Peyer's patch (tissue), 4 donors: ENCODE results near the gene IGDCC3. TPM values are rescaled to one million over a fixed set of nuclear protein-coding genes. Genes with fewer than 3 reads are reported as not detected.

ENCODE experiments used
- DNase-seq, 3 donors: peaks; one replicate each; pipeline ENCODE4 v3.0.0-alpha.2; 2017 to 2019
- H3K27ac ChIP-seq, 4 donors: fragments of 200-600 bp; sonication (generic); one replicate each; pipeline ENCODE4 v1.5.1; 2016 to 2019
- H3K27me3 ChIP-seq, 2 donors: fragments of 200-600 bp; sonication (generic); one replicate each; pipeline ENCODE4 v1.5.1; 2019
- H3K36me3 ChIP-seq, 3 donors: fragments of 200-600 bp; sonication (generic); one replicate each; pipeline ENCODE4 v1.5.1; 2016 to 2019
- H3K4me1 ChIP-seq, 4 donors: fragments of 200-600 bp; sonication (generic); one replicate each; pipeline ENCODE4 v1.5.1; 2016 to 2019
- H3K4me3 ChIP-seq, 4 donors: fragments of 200-600 bp; sonication (generic); 1 replicate in 3 of 4; 2 replicates in 1 of 4; pipeline ENCODE4 v1.5.1; 2016 to 2019; ENCODE audit warnings: mild to moderate bottlenecking in 1 of 4
- H3K9me3 ChIP-seq, 4 donors: fragments of 200-600 bp; sonication (generic); one replicate each; pipeline ENCODE4 v1.5.1; 2016 to 2019; ENCODE audit warnings: mild to moderate bottlenecking in 1 of 4
- POLR2A ChIP-seq, 2 donors: fragments of 450-650 bp; IDR thresholded peaks; one replicate each; pipeline ENCODE4 v1.5.1; 2017; ENCODE audit warnings: antibody characterized with exemption in 2 of 2, mild to moderate bottlenecking in 2 of 2, moderate library complexity in 2 of 2
- total RNA-seq, 4 donors: library from RNA; depleted of rRNA; stranded (reverse); fragments of >200 nt; gene quantifications; one replicate each; pipeline ENCODE4 v1.1.0, GENCODE V29; 2016
- TF ChIP-seq, protein P1 (sequence below), 6 experiments: fragments of 450-650 bp in 4 of 6; fragments of 200-600 bp in 2 of 6; sonication (generic) in 1 of 6; IDR thresholded peaks; one replicate each; pipeline ENCODE4 v1.5.1; 2017 to 2019; ENCODE audit warnings: antibody characterized with exemption in 6 of 6, mild to moderate bottlenecking in 3 of 6, moderate library complexity in 1 of 6

Gene IGDCC3
- total RNA-seq, 4 donors from 2014 or later = not detected

DNA sequence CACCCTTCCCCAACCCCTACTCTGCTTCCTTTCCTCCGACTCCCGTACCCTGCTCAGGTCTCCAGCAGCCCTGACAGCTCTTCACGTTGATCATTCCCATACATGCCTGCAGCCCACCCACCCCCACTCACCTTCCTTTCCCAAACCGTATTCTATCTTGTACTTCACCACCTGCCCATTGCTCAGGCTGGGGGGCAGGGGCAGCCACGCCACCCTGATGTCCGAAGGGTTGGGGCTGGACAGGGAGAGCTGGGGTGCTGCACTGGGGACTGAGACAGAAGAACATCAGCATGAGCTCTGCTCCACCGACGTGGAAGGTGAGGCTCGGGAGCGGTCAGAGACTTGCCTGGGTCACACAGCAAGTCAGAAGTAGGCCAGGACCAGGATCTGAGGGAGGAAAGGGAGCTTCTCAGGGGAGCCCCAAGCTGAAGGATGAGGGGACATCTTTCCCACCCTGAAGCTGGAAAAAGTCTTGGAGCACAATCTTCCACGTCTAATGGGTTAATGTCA, 16.5 kb upstream of the IGDCC3 start:
- H3K9me3 ChIP-seq = no peaks in the 10 kb centered on the region
- TF ChIP-seq, protein P1, sequence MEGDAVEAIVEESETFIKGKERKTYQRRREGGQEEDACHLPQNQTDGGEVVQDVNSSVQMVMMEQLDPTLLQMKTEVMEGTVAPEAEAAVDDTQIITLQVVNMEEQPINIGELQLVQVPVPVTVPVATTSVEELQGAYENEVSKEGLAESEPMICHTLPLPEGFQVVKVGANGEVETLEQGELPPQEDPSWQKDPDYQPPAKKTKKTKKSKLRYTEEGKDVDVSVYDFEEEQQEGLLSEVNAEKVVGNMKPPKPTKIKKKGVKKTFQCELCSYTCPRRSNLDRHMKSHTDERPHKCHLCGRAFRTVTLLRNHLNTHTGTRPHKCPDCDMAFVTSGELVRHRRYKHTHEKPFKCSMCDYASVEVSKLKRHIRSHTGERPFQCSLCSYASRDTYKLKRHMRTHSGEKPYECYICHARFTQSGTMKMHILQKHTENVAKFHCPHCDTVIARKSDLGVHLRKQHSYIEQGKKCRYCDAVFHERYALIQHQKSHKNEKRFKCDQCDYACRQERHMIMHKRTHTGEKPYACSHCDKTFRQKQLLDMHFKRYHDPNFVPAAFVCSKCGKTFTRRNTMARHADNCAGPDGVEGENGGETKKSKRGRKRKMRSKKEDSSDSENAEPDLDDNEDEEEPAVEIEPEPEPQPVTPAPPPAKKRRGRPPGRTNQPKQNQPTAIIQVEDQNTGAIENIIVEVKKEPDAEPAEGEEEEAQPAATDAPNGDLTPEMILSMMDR (IDR thresholded peaks at IDR 0.05) = no peak
- TF ChIP-seq POLR2A (IDR thresholded peaks at IDR 0.05) = no peak
- no peaks in the 10 kb centered on the region for H3K36me3 ChIP-seq
- no peak for DNase-seq
- H3K27ac ChIP-seq = no peak overlapping the region
- peaks cover 0 to 6% of the 10 kb centered on the region in 2 donors for H3K27me3 ChIP-seq
- no peak overlapping the region for H3K4me3 ChIP-seq
- peaks cover 0 to 5% (median 0%) of the 10 kb centered on the region in 4 donors for H3K4me1 ChIP-seq

DNA sequence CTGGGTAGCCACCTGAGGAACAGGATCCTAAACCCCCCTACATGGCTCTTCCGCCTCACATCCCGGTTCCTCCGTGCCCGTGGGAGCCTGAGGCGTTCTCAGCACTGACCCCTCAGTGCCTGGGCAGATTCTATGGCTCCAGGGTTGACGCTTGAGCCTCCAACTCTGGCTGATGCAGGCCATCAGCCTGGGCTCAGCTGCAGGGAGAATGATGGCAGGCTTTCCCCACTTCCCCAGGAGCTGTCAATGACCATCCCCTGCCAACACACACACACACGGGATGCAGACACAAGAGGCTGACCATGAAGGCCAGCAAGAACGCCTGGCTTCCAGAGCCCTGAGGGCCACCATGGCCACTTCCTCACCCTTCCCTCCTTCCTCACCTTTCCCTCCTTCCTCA, 15.8 kb upstream of the IGDCC3 start:
- H3K4me3 ChIP-seq = no peak overlapping the region
- H3K27ac ChIP-seq = no peak overlapping the region
- DNase-seq = no peak
- H3K9me3 ChIP-seq = no peaks in the 10 kb centered on the region
- peaks cover 0 to 6% of the 10 kb centered on the region in 2 donors for H3K27me3 ChIP-seq
- TF ChIP-seq, protein P1 (IDR thresholded peaks at IDR 0.05) = no peak
- no peak for TF ChIP-seq POLR2A (IDR thresholded peaks at IDR 0.05)
- peaks cover 0 to 5% (median 0%) of the 10 kb centered on the region in 4 donors for H3K4me1 ChIP-seq
- no peaks in the 10 kb centered on the region for H3K36me3 ChIP-seq

DNA sequence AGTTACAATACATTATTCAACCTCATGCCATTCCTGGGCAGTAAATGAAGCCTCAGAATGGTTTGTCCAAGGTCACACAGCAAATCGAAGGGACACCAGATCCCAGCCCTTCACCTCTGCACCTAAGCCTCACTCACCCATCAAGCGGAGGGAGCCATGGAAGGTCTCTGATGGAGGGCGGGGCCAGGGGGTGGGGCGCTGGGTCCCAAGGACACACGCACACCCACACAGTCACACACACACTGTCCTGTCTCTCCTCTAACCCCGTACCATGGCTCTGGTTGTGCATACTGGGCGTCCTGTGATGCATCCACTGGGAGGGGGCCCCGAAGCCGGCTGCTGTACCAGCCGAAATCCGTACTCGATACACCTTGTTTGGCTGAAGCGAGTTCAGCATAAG, 15.3 kb upstream of the IGDCC3 start:
- peaks cover 0 to 6% of the 10 kb centered on the region in 2 donors for H3K27me3 ChIP-seq
- TF ChIP-seq POLR2A (IDR thresholded peaks at IDR 0.05) = no peak
- TF ChIP-seq, protein P1 (IDR thresholded peaks at IDR 0.05) = no peak

DNA sequence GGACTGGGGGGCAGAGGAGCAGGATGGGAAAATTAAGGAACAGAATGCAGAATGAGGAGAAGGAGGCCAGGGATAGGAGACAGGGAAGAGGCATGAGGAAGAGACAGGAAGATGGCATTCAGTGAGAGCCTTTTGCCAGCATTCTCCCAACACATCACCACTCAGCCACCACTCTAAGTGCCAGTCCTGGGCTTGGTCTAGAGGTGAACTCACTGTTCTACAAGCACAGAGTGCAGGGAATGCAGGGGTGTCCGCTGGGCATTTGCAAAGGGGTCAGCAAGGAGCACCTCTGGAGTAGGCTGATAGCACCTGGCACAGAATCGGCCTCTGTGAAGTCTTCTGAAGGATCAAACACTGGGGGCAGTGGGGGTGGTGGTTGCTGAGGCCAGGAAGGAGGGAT, 14.6 kb upstream of the IGDCC3 start:
- Histone ChIP-seq H3K27me3 (peaks cover 0 to 6% of the 10 kb centered on the region in 2 donors), H3K27ac (no peak overlapping the region), H3K4me3 (no peak overlapping the region), H3K36me3 (no peaks in the 10 kb centered on the region), H3K4me1 (peaks cover 0 to 5% (median 0%) of the 10 kb centered on the region in 4 donors), H3K9me3 (no peaks in the 10 kb centered on the region)
- TF ChIP-seq POLR2A (IDR thresholded peaks at IDR 0.05) = no peak
- TF ChIP-seq, protein P1 (IDR thresholded peaks at IDR 0.05) = no peak
- no peak for DNase-seq

More for the DNA sequence above, 15.3 kb upstream of the IGDCC3 start:
- Histone ChIP-seq H3K4me1 (peaks cover 0 to 5% (median 0%) of the 10 kb centered on the region in 4 donors), H3K36me3 (no peaks in the 10 kb centered on the region), H3K27ac (no peak overlapping the region), H3K9me3 (no peaks in the 10 kb centered on the region), H3K4me3 (no peak overlapping the region)
- DNase-seq = no peak

DNA sequence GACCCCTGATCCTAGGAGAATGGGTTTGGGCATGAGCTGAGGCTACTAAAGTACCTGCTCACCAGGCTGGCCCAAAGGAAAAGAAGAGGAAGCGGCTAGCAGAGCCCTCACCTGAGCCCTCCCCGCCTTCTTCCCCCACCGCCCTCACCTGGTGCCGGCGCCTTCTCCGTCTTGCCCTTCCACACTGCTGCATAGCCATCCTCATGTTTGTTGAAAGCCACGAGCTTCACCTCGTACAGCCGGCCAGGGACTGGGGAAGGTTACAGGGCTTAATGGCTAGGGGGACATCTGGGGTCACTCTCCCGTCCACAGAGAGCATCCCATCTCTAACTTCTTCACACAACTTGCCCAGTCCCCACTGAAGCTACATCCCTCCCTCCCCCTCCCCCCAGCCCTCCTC, 13.9 kb upstream of the IGDCC3 start:
- peaks cover 0 to 2% of the 10 kb centered on the region in 2 donors for H3K27me3 ChIP-seq
- H3K36me3 ChIP-seq = no peaks in the 10 kb centered on the region
- DNase-seq = no peak
- no peak overlapping the region for H3K27ac ChIP-seq
- no peak for TF ChIP-seq POLR2A (IDR thresholded peaks at IDR 0.05)
- TF ChIP-seq, protein P1 (IDR thresholded peaks at IDR 0.05) = no peak
- no peaks in the 10 kb centered on the region for H3K9me3 ChIP-seq
- peaks cover 0 to 5% (median 0%) of the 10 kb centered on the region in 4 donors for H3K4me1 ChIP-seq
- no peak overlapping the region for H3K4me3 ChIP-seq

DNA sequence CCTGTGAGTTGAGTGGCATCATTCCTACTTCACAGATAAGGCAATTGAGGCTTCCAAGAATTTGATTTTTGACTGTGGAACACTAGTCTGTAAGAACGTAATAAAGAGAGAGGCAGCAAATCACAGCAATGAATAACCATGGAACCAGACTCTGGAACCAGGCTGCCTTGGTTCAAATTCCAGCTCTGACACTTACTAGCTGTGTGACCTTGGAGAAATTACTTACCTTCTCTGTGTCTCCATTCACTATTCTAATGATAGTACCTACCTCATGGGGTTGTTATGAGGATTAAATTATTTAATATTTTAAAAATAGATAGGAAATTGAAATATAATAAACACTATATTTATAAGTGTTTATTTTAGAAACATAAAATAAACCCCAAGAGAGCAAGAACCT, 12.6 kb upstream of the IGDCC3 start:
- H3K9me3 ChIP-seq = no peaks in the 10 kb centered on the region
- no peak for DNase-seq
- H3K27ac ChIP-seq = no peak overlapping the region
- no peak overlapping the region for H3K4me3 ChIP-seq
- H3K27me3 ChIP-seq = no peaks in the 10 kb centered on the region
- TF ChIP-seq, protein P1 (IDR thresholded peaks at IDR 0.05) = no peak
- TF ChIP-seq POLR2A (IDR thresholded peaks at IDR 0.05) = no peak
- no peaks in the 10 kb centered on the region for H3K36me3 ChIP-seq
- peaks cover 0 to 4% (median 0%) of the 10 kb centered on the region in 4 donors for H3K4me1 ChIP-seq
